NCI-H345 treated with DMSO at 0.1 percent for 48 hours (cell line): ENCODE measurements around the gene TIMM13.

ENCODE experiments used
- DNase-seq: peaks from one replicate; lab custom pipeline; 2025; ENCODE audit not compliant: unreplicated experiment; lab: John Stamatoyannopoulos, UW

TIMM13 gene

DNA sequence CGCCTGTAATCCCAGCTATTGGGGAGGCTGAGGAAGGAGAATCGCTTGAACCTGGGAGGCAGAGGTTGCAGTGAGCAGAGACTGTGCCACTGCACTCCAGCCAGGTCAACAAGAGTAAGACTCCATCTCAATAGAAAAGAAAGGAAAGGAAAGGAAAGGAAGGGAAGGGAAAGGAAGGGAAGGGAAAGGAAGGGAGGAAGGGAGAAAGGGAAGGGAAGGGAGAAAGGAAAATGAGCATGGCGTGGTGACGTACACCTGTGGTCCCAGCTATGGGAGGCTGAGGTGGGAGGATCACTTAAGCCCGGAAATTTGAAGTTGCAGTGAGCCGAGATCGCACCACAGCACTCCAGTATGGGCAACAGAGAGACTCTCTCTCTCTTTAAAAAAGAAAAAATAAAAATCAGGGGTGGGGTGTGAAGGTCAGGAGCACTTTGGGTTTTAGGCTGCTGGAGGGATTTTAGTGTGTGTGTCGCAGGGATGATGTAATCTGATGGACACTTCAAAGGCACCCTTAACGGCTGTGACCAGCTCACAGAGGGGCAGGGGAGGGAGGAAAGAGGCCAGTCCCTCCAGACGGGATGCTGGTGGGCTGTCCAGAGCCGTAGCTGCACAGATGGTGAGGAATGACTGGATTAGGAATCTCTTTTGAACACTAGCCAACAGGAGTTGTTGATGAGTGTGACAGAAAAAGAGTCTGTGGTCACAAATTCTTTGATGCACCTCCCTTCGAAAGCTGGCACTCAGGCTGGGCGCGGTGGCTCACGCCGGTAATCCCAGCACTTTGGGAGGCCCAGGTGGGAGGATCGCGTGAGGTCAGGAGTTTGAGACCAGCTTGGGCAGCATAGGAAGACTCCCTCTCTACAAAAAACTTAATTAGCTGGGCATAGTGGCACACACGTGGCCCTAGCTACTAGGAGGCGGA lies 39.8 kb downstream of the TIMM13 start:
- no peak for DNase-seq

DNA sequence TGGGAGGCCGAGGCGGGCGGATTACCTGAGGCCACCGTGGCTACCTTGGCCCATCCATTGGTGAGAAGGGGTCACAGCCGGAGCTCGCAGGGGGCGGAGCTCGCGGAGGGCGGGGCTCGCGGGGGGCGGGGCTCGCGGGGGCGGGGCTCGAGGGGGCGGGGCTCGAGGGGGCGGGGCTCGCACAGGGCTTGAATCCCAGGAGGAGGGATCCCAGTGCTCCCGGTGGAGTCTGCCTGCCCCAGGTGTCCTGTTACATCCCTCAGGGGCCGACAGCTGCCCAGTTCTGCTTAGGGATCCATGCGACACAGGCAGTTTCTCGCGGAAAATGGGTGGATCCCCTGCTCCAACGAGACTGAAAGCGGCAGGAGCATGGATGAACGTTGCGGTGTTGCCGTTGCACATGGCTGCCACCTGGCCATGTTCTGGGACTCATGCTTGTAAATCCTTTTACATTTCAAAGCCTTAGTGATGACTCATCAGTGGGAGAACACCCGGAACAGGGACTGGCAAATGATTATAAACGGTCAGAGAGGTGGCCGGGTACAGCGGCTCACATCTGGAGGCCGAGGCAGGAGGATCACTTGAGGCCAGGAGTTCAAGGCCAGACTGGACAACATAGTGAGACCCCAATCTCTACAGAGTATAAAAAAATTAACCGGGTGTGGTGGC lies 42.2 kb downstream of the TIMM13 start:
- DNase-seq, result peak; percentile 70

DNA sequence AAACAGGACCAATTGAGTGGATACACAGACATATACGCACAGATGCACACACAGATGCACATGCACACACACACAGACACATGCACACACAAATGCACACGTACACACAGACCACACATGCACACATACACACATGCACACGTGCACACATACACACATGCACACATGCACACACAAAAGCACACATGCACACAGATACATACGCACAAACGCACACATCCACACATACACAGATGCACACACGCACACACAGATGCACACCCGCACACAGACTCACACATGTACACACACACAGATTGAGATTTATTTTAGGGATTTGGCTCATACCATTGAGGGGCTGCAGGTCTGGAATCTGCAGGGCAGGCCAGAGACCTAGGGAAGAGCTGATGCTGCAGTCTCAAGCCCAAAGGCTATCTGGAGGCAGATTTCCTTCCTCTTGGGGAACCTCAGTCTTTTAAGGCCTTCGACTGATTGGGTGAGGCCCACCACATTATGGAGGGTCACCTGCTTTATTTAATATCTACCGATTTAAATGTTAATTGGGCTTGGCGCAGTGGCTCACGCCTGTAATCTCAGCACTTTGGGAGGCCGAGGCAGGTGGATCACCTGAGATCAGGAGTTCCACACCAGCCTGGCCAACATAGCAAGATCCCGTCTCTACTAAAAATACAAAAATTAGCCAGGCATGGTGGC lies 44.7 kb downstream of the TIMM13 start:
- DNase-seq, result no peak

DNA sequence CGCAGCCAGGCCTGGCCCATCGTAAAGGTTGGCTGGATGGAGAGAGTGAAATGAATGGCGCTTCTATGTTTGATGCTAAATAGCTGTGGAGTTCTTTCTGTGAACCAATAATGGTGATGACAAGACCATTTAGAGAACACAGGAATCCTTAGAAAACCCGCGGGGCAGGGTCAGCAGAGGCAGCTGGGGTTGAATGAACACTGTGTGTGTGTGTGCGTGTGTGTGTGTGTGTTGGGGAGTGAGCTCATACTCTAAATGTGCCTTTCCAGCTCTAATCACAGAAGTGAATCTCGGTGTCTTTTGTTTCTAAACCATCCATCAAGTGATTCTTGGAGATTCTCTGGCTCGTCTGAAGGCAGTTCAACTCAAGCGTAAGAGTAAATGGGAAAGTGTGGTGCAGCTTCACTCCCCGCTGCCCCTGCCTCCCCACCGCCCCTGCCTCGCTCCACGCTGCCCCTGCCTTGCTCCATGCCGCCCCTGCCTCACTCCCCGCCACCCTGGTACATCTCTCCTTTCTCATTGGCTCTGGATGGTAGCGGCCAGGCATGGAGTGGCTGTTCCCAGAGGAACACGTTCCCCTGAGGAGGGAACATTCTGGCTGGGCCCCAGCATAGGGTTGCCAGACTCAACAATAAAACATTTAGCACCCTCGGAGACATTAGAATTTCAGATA lies 46.1 kb downstream of the TIMM13 start:
- no peak for DNase-seq

DNA sequence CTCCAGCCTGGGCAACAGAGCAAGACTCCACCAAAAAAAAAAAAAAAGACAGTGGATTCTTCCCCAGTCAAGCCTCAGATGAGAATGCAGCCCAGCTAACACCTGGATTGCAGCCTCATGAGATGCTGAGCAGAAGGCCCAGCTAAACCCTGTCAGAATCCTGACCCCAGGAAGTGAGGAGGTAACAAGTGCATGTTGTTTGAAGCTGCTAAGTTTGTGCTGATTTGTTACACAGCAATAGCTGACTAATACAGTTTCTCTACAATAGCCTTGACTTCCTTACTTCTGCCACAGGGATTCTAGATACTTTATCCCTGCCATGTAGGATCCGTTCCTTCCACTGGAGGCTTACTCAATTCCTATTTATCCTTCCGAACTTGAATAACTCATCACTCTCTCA lies 46.8 kb downstream of the TIMM13 start:
- DNase-seq, result no peak

DNA sequence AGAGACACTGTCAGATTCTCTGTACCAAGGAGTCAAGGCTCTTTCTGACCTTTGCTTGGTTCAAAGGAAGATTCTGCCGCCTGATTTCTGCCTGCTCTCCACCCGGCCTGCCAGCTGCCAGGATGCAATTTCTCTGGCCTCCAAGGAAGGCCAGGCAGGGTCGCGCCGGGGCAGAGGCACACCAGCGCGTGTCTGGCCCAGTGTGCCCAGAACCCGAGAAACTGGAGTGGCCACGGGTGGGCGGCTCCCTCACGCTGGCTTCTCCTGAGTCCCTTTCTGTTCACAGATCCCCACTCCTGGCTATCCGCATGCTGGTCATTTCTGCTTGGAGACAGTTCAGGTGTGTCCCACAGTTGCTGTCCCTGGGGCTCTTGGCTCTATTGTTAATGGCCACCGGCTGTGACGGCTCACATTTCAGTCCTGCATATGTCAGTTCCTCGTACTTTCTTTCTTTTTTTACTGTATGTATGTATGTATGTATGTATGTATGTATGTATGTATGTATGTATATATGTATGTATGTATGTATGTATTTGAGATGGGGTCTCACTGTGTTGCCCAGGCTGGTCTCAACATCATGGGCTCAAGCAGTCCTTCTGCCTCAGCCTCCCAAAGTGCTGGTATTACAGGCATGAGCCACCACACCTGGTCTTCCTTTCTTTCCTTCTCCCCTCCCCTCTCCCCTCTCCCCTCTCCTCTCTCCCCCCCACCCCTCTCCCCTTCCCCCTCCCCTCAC lies 50.4 kb downstream of the TIMM13 start:
- DNase-seq, result no peak
